NAMALWA (cell line): ENCODE data around the gene IFTAP.
"Not testable (repeated sequence)": the region's sequence is repeated elsewhere in the genome, so short reads cannot be mapped to it uniquely, and the experiment has no call there.

Experiments
- DNase-seq: peaks from one replicate; pipeline ENCODE4 v3.0.0-alpha.2; 2015; ENCODE audit warnings: low spot score

IFTAP gene

DNA sequence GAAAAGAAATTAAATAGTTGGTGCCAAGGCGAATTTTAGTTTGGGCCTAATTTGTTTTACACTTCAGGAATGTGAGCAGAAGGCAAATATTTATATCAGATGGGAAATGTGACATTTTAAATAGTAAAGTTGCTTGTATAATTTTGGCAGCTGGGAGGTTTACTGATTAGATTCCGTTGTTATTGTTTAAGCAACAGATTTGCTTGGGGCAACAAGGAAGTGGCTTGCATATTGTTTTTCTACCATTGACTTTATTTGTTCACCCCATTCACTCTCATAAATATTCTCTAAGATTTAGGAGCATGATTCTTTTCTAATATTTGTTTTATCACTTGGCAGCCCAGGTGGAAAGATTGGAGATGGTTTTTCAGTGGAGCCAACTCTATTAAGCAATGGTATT, 44.3 kb downstream of the IFTAP start:
- no peak for DNase-seq

- DNase-seq: no peak
These were observed 63.4 kb downstream of the IFTAP start for GRCh38 chr11:36657610-36658267.

DNA sequence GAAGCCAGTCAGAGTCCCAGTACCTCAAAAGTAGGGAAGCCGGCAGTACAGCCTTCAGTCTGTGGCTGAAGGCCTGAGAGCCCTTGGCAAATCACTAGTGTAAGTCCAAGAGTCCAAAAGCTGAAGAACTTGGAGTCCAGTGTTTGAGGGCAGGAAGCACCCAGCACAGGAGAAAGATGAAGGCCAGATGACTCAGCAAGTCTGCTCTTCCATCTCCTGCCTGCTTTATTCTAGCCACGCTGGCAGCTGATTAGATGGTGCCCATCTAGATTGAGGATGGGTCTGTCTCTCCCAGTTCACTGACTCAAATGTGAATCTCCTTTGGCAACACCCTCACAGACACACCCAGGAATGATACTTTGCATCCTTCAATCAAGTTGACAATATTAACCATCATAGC, 67.1 kb downstream of the IFTAP start:
- DNase-seq: not testable (repeated sequence)

- DNase-seq: peak; percentile 64
These were observed 78.6 kb downstream of the IFTAP start for GRCh38 chr11:36672815-36673450.

GRCh38 chr11:36679547-36679946, 85.2 kb downstream of the IFTAP start:
- not testable (repeated sequence) for DNase-seq

DNA sequence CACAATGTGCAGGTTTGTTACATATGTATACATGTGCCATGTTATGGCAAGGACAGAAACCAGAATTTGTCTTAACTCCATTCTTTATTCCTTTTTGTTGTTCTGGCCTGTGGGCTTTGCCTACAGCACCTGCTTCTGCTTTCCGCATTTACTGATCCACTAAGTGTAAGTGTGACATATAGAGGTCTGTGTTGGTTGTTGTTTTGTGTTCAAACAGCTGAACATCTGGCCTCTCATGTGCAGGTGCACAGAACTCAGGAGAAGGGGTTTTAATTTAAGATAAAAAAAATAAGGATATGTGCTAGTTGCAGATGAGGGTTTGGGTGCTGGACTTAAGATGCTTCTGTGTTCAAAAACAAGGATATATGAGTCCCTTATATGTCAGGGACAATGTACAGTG, 89.5 kb downstream of the IFTAP start:
- DNase-seq: peak; percentile 60

DNA sequence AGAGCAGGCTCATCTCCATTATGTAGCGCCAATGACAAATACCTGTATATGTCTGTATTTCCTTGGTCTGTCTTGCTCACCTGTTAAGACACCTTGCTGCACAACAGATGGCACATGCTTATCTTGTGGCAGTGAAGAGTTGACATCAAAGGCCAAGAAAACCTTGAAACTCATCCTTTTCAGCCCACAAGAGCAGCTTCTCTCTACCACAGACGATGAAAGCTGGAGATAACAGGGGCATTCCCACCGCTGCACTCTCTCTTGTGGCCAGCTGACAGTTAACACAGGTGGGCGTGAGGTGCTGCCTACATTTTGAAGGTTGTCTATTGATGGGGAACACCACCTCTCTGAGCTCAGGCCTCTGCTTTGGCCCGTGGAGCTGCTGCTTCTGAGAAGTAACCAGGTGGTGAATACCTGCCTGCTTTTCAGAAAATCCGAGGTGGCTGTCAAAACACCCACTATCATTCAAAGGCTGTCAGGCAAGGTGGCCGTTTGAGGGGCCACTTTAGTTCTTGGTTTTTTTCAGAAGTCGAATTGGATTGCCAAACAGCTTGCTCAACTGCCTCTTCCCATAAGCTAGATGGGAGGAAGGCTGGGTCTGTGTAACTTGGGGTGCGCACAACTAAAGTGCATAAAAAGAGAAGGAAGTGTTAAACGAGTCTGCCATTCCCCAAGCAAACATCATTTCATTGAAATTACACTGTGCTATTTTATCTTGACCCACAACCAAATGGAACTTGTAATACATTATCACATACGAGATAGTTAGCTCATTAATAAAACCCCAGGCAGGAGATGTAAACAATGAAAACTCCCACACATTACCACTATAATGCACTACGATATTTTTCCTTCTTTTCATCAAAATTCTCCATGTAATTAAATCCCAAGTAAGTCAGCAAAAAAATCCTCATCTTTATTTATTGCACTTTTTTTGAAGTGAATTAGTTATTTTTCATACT, 90.8 kb downstream of the IFTAP start:
- peak; percentile 15 for DNase-seq

- DNase-seq: no peak
These were observed 93.8 kb downstream of the IFTAP start for GRCh38 chr11:36688132-36688531.

DNA sequence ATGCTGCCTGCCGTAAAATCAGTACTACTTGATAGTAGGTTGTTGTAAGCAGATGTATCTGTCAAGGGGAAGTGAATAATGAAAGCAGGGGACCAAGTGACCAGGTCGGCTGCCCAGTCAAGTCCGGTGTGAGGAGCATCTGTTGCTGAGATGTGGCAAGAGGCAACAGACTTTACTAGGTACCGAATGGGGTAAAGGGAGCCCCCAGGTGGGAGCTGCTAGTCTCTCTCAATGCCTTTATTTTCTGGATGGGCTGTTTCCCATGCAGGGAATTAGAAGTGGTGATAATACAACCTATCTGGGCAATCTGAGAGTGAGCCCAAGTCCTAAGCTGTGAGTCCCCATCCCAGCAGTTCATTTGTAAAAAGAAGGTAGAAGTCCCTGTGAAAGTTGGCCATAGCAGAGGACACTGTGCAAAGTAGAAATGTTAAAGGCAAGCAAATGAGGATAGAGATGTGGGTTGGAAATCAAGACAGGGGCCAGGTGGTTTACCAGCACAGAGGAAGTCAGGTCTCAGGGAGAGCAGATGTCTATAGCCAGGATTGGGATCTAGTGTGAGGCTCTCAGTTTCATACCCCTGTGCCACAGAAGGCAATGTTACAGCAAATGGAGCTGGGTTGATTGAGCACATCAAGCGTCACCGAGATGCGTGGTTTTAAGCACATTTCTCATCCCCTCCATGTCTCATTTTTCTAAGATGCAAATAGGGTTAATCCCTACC, 94.4 kb downstream of the IFTAP start:
- DNase-seq: no peak

DNA sequence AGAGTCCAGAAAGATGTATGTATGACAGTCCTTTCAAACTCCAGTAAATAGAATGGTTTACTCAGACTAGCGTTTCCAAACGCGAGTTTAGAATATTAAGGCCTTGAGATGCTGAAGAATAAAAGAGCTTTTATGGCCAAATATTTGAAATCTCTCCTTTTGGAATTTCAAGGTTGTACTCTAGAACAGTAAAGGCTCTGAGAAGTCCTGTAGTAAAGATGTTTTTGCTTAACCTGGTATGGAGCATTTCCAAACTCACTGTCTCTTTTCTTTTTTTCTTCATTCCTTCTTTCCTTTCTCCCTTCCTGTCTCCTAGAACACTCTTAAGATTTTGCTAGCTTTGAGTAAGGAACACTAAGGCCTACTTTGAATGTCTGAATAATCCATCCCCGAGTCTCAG, 95.1 kb downstream of the IFTAP start:
- DNase-seq: no peak

- no peak for DNase-seq
These were observed 98.4 kb downstream of the IFTAP start for GRCh38 chr11:36692704-36693103.

DNA sequence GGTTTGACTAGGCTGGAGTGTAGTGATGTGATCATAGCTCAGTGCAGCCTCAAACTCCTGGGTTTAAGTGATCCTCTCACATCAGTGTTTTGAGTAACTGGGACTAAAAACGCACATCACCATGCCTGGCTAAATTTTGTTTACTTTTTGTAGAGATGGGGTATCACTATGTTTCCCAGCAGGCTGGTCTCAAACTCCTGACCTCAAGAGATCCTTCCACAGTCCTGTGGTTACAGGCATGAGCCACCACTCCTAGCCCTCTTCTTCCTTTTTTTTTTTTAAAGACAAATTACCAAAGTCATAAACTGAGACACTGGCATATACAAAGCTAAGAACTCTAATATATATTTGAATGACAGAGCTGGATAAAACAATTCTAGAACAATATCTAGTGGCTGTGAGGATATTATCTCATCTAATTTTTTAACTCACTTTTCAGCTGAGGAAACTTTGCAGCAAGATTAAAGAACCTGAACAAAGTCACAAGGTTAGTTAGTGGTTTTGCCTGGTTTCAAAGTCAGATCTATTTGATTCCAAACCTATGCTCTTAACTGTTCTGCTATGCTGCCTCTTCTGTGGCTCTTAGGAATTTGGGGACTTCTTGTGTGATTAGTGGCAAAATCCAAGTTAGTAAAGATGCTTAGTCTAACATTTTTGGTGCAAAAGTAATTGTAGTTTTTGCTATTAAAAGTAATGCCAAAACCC, 99.0 kb downstream of the IFTAP start:
- no peak for DNase-seq

GRCh38 chr11:36695111-36695510, 100.8 kb downstream of the IFTAP start:
- DNase-seq: no peak

DNA sequence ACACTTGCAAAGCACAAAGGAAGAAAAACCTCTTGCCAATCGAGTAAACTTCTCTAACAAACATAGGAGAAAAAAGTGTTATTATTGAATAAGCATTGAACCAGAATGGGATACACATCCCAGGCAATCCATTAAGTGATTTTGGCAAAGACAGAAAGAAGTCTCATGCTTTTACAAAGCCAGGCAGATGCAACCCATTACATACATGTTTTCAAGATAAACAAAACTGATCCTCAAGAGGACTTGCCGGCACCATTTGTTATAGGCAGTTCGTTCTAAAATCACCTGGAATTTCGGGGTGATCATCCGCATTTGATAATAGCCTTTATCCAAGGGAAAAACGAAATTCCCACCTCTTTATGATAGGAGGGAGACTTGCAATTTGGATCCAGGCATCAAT, 101.3 kb downstream of the IFTAP start:
- no peak for DNase-seq

DNA sequence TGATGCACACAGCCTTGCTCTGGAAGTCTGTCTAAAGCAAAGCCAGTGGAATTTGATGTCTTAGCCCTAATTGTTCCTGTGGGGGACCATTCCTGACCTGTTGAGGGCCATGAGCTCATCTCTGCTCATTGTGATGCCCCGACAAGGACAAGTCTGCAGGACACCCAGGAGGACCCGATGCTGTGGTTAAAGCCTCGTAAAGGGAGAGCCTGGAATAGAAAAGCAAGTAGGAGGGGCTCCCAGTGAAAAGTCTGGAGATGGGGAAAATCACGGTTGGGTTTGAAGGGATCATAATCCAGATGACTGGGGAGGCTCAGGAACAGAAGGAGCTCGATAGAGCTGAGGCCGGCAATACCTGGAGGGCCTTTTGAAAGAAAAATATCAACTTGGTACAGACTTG, 102.2 kb downstream of the IFTAP start:
- DNase-seq: no peak

GRCh38 chr11:36699271-36699670, 105.0 kb downstream of the IFTAP start:
- no peak for DNase-seq

DNA sequence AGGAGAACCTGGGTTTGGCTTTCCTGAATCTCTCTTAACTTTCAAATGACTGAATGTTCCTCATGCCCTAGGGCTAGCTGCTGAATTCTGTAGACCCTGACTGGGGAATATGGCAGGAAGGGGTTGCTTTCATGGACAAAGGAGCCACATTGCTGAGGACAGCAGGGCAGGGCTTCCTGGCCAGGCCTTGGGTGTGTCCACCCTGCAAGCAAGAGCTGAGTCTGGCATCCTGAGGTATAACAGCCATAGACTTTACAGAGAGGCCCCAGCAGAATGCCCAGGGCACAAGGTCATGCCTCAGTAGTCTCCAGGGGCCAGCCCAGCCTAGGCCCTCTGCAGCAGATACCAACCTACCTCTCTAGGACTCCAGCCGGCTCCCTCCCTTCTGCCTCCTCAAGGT, 105.9 kb downstream of the IFTAP start:
- no peak for DNase-seq

GRCh38 chr11:36702330-36703054, 108.2 kb downstream of the IFTAP start:
- DNase-seq: peak; percentile 64

- DNase-seq: peak; percentile 28
These were observed 108.7 kb downstream of the IFTAP start for GRCh38 chr11:36703055-36703404.
